ENCODE data around the gene CTU2. TPM values are rescaled to one million over a fixed set of nuclear protein-coding genes. Genes with fewer than 3 reads are reported as not detected.

CTU2 gene
- total RNA-seq, 1 experiment from 2014 or later = 39.4 TPM

DNA sequence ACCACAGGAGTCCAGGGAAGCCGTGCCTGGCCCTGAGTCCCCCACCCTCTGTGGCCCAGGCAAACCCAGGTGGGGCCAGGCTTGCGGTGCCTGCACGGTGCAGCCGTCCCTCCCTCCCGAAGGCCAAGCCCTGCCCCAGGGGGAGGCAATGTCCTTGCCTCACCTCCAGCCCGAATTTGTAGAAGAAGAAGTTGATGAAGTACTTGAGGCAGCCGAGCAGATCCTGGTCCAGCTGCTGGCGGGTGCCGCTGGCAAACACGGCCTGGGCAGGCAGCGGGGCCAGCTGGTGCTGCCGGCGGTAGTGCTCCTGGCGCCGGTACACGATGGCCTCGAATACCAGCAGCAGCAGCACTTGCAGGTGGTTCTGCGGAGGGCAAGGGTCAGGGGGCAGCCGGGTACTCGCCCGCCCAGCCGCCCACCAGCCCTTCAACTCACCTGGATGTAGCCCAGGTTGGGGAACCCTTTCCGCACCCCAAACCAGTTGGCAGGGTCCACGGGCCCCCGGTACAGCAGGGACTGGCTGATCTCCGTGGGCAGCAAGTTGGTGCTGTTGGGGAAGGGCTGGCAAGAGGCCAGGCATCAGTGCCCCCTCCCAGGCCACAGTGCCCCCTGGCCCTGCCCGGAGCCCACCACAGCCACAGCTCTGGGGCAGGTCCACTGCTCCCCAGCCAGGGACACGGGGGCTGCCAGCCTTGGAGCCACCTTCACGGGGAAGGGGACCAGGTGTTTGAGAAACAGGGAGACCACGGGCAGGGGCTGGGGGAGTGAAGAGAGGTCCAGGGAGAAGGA lies 26.1 kb downstream of the CTU2 start:
- no peaks in the 10 kb centered on the region for H3K9me3 ChIP-seq (ENCODE audit: low read length)
- peak; percentile 21; the same call in 1 of the 2 replicates for ATAC-seq
- no peaks in the 10 kb centered on the region for H3F3A ChIP-seq (ENCODE audit: low read length, unreplicated experiment)
- no peak overlapping the region for H3K4me2 ChIP-seq (ENCODE audit: low read length)
- no peaks in the 10 kb centered on the region for H3K4me1 ChIP-seq (ENCODE audit: insufficient read depth, low read length)
- no peak overlapping the region for H3K27ac ChIP-seq (ENCODE audit: low read length)
- no peaks in the 10 kb centered on the region for H3K9me2 ChIP-seq (replicated peaks; ENCODE audit: low read length)
- intact Hi-C loops (cut with micrococcal nuclease) = no loop called here
- DNase-seq = no peak
- H3K79me2 ChIP-seq (ENCODE audit: low read length) = no peaks in the 10 kb centered on the region
- TF ChIP-seq EZH2phosphoT487 (IDR thresholded peaks at IDR 0.05; ENCODE audit: borderline replicate concordance, low read length) = no peak
- TF ChIP-seq EZH2 (IDR thresholded peaks at IDR 0.05; ENCODE audit: low read length, unreplicated experiment) = no peak
- TF ChIP-seq, protein P1, sequence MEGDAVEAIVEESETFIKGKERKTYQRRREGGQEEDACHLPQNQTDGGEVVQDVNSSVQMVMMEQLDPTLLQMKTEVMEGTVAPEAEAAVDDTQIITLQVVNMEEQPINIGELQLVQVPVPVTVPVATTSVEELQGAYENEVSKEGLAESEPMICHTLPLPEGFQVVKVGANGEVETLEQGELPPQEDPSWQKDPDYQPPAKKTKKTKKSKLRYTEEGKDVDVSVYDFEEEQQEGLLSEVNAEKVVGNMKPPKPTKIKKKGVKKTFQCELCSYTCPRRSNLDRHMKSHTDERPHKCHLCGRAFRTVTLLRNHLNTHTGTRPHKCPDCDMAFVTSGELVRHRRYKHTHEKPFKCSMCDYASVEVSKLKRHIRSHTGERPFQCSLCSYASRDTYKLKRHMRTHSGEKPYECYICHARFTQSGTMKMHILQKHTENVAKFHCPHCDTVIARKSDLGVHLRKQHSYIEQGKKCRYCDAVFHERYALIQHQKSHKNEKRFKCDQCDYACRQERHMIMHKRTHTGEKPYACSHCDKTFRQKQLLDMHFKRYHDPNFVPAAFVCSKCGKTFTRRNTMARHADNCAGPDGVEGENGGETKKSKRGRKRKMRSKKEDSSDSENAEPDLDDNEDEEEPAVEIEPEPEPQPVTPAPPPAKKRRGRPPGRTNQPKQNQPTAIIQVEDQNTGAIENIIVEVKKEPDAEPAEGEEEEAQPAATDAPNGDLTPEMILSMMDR (conservative IDR thresholded peaks at IDR 0.05; ENCODE audit: low read depth, low read length) = no peak
- no peak overlapping the region for H3K4me3 ChIP-seq (ENCODE audit: low read length)
- CTCF ChIA-PET = no interaction called here
- BruUV-seq (replicated peaks) = no TSS peak
- no peak overlapping the region for H3K9ac ChIP-seq (ENCODE audit: low read length)
- no peak overlapping the region for H2AFZ ChIP-seq (ENCODE audit: low read length)
- POLR2A ChIA-PET (ENCODE audit: unreplicated experiment) = no interaction called here
- H3K27me3 ChIP-seq (ENCODE audit: low read length) = no peaks in the 10 kb centered on the region
- no peaks in the 10 kb centered on the region for H4K20me1 ChIP-seq (ENCODE audit: low read length)
- H3K36me3 ChIP-seq (ENCODE audit: low read depth, low read length) = peaks cover 4% of the 10 kb centered on the region

DNA sequence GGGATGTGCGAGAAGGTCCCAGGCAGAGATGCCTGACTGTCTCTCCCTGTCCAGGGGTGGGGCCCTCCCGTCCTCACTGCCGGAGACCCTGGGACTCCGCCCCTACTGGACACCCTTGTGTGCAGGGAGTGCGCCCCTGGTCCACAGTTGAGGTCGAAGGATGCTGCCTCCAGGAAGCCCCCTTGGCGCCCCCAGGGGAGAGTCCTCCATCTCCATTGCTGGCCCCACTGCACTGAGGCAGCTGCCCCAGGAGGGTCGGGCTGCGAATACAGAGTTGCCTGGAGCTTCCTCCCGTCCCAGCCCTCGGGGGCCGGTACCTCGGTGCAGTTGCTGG lies 26.6 kb downstream of the CTU2 start:
- ATAC-seq = no peak
- H3K9me3 ChIP-seq (ENCODE audit: low read length) = no peaks in the 10 kb centered on the region
- BruUV-seq (replicated peaks) = no TSS peak
- CTCF ChIA-PET = no interaction called here
- no peaks in the 10 kb centered on the region for H4K20me1 ChIP-seq (ENCODE audit: low read length)
- no peak overlapping the region for H3K9ac ChIP-seq (ENCODE audit: low read length)
- no peaks in the 10 kb centered on the region for H3F3A ChIP-seq (ENCODE audit: low read length, unreplicated experiment)
- H3K36me3 ChIP-seq (ENCODE audit: low read depth, low read length) = peaks cover 4% of the 10 kb centered on the region
- no peak overlapping the region for H3K4me2 ChIP-seq (ENCODE audit: low read length)
- DNase-seq = no peak
- H3K27me3 ChIP-seq (ENCODE audit: low read length) = no peaks in the 10 kb centered on the region
- POLR2A ChIA-PET (ENCODE audit: unreplicated experiment) = no interaction called here
- intact Hi-C loops (cut with micrococcal nuclease) = no loop called here
- H3K9me2 ChIP-seq (replicated peaks; ENCODE audit: low read length) = no peaks in the 10 kb centered on the region
- no peak overlapping the region for H3K4me3 ChIP-seq (ENCODE audit: low read length)
- TF ChIP-seq EZH2 (IDR thresholded peaks at IDR 0.05; ENCODE audit: low read length, unreplicated experiment) (no peak), EZH2phosphoT487 (IDR thresholded peaks at IDR 0.05; ENCODE audit: borderline replicate concordance, low read length) (no peak)
- TF ChIP-seq, protein P1 (conservative IDR thresholded peaks at IDR 0.05; ENCODE audit: low read depth, low read length) = no peak
- no peak overlapping the region for H2AFZ ChIP-seq (ENCODE audit: low read length)
- no peaks in the 10 kb centered on the region for H3K79me2 ChIP-seq (ENCODE audit: low read length)
- H3K4me1 ChIP-seq (ENCODE audit: insufficient read depth, low read length) = no peaks in the 10 kb centered on the region
- H3K27ac ChIP-seq (ENCODE audit: low read length) = no peak overlapping the region

DNA sequence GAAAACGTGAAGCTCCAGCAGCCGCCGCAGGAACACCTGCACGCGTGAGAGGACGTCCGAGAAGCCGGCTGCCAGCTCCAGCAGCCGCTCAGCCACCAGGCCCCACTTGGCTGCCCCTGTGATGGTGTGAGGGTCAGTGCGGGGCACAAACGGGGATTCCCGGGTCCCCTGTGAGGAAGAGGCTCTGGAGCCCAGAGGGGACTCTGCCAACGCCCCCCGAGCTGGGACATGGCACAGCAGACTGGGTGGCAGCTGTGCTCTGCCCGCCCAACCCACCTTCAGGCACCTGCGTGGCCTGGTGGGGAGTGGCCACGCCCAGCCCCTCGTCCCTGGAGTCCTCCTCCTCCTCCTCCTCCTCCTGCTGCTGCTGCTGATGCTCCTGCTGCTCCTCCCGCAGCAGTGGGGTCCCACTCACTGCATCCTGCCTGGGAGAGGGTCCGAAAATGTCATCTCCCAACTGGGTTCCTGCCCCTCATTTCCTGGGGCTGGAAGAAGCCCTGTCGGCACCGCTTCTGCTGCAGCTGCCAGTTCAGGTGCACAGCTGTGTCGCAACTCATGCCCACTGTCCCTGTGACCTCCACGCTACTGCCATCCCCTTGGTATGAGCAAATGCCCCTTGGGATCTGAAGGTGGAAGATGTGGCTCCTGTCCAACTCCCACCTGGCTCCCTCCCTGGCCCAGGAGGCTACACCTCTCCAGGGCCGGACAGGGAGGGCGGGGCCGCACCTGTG lies 27.5 kb downstream of the CTU2 start:
- TF ChIP-seq EZH2phosphoT487 (IDR thresholded peaks at IDR 0.05; ENCODE audit: borderline replicate concordance, low read length) = no peak
- TF ChIP-seq, protein P1 (conservative IDR thresholded peaks at IDR 0.05; ENCODE audit: low read depth, low read length) = no peak
- TF ChIP-seq EZH2 (IDR thresholded peaks at IDR 0.05; ENCODE audit: low read length, unreplicated experiment) = no peak
- Histone ChIP-seq H3K9me3 (ENCODE audit: low read length) (no peaks in the 10 kb centered on the region), H2AFZ (ENCODE audit: low read length) (no peak overlapping the region), H3K79me2 (ENCODE audit: low read length) (no peaks in the 10 kb centered on the region), H4K20me1 (ENCODE audit: low read length) (no peaks in the 10 kb centered on the region), H3K9me2 (replicated peaks; ENCODE audit: low read length) (no peaks in the 10 kb centered on the region), H3K4me3 (ENCODE audit: low read length) (no peak overlapping the region), H3K4me2 (ENCODE audit: low read length) (no peak overlapping the region), H3K27ac (ENCODE audit: low read length) (no peak overlapping the region), H3K9ac (ENCODE audit: low read length) (no peak overlapping the region), H3K36me3 (ENCODE audit: low read depth, low read length) (peaks cover 4% of the 10 kb centered on the region), H3K4me1 (ENCODE audit: insufficient read depth, low read length) (no peaks in the 10 kb centered on the region), H3F3A (ENCODE audit: low read length, unreplicated experiment) (no peaks in the 10 kb centered on the region), H3K27me3 (ENCODE audit: low read length) (no peaks in the 10 kb centered on the region)
- ChIA-PET CTCF (no interaction called here), POLR2A (ENCODE audit: unreplicated experiment) (no interaction called here)
- BruUV-seq (replicated peaks) = no TSS peak
- no peak for ATAC-seq
- intact Hi-C loops (cut with micrococcal nuclease) = no loop called here
- no peak for DNase-seq
